HG03558 (cell line): ENCODE measurements around the gene CTCFL.

Source experiments
- ATAC-seq: cut with Tn5 transposase; IDR thresholded peaks from one replicate; pipeline ENCODE4 v1.9.1; 2021; ENCODE audit warnings: moderate number of reproducible peaks; ENCODE audit not compliant: unreplicated experiment; ENCODE audit errors: extremely low read depth

CTCFL gene

DNA sequence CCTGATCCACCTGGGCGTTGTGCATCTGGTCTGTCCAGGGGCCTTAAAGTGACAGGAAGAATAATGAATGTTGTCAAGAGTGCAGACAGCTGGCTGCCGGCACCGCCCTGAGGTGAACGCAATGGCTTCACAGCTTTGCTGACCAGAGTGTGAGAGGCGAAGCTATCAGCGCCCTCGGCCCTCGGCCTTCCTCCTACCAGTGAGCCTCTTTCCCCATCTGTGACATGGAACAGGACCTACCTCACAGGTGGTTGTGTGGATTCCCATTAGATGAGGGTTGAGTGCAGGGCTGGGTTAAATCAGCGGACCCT, 54.8 kb downstream of the CTCFL start:
- ATAC-seq: no peak

DNA sequence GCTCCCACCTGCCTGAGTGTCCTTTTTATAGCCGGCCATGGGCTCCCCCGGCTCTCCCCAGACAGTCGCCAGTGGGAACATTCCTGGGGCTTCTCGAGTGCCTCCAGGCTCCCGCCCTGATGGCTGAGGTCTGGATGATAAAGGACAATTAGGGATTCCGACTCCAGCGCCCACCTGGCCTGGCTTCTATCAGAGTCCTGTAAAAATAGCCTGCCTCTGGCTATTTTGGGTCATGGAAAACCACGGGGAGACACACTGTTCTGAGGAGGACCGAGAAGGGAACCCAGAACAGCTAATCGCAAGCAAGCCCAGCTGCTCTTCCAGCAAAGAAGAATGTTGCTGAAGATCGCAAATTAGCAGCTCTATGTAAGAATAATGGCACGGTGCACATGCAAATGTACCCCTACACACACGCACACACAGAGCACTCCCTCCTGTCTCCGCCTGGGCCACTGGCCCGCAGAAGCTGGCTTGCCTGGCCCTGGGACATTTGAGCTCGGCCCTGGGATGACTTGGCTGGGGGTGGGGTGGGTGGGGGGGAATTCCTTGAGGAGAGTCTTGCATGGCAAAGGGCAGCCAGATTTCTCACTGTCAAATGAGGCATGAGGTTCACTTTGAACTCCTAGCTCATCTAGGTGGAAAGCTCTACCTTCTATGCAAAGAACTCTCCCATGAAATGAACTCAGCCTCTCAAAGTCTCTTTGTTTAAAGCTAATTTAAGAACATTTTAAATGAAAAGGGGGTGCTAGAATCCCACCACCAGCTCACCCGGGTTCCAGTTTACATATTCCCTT, 55.3 kb downstream of the CTCFL start:
- no peak for ATAC-seq

DNA sequence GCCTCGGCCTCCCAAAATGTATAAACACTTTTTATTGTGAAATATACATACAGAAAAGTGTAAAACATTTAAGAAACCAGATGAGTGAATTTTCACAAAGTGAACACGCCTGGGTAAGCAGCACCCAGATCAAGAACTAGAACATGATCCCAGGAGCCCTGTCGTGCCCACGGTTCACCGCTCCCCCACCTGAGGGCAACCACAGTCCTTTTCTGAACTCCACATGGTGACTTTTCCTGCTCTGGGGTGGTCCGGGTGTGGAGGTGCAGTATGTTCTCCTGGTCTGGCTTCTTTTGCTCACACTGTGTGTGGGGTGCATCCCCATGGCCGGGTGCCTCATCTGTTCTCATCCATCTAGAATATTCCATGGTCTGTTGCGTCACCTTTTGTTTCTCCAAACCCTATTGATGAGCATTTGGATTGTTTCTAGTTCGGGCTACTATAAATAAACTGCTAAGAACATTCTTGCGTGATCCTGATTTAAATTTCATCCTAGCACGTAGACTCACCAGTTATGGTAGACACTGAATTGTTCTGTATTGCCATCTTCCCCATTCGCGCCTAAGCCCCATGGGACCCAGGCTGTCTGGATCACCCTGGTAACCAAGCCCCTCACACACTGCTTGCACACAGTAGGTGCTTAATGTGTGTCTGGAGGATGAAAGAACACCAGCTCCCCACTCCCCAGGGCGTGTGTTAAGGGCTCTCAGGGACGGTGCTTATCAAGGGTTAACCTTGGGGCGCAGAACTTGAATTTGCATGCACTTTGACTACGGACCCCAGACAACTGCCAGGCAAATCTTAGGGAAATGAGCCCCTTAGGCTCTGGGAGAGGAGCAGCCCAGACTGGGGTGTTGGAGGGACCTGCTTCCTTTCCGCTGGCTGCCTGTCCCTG, 56.2 kb downstream of the CTCFL start:
- no peak for ATAC-seq

DNA sequence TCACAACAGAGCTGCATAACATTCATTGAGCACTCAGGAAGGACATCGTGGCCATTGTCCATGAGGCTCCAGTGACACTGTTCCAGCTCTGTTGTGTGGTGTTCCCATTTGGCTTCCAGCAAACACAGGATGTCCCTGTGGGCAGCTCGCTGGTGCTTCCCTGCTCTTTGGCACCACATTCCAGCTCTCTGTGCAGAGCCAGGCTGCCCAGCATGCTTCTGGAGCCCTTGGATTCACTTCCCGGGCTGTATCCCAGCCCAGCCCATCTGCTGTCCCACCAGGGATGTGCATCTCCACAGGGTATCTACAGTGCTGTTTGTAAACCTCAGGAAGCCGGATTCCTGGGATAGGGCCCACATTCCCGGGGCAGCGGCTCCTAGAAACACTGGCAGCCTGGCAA, 57.2 kb downstream of the CTCFL start:
- ATAC-seq: no peak

DNA sequence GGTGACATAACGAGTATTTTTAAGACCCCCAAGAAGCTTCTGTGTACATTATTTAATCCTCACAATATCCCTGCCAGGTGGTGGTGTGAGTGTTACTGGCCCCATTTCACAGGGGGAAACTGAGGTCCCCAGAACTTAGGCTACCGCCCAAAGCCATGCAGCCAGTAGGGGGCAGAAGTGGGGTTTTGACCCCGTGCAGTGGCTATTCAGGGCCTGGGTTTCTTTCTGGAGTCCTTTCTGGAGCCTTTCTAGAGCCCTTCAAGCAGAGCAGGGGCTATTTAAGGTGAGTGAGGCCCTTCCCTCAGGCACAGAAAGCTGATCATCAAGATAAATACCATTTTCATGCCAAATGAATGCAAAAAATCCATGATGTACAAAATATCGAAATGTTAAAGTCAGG, 59.0 kb downstream of the CTCFL start:
- ATAC-seq: no peak

DNA sequence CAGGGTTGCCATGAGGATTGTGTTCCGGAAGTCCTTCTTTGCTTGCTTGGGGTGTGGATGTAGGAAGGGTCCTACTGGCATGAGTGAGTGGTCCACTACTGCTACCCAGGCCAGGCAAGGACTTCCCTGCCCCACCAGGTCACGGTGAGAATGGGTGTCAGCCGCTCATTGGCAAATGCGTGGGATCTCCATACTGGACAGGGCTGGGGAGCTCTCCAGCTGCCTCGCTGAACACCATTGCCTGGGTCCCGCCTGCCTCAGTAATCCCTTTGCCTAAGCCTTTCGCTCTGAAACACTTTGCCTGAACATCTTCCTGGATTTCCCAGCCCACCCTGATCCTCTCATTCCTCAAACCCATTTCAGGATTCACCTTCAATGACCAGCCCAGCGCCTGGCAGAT, 59.5 kb downstream of the CTCFL start:
- no peak for ATAC-seq

DNA sequence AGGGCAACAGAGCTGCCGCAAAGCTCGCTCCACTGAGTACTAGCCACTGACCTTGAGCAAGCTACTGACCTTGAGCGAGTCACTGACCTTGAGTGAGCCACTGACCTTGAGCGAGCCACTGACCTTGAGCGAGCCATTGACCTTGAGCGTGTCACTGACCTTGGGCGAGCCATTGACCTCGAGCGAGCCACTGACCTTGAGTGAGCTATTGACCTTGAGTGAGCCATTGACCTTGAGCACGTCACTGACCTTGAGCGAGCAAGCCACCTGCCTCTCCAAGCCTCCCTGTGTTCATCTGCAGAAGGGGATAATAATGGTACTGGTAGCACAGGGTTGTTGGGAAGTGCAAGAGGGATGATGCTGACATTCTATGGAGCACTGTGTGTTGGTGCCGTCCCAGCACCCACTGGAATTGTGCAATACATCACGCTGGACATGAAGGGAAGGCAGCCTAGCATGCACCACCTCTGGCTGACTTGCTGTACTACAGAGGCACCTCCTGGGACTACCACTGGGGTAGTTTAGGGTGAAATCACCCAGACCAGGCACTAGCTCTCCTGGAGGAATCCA, 60.2 kb downstream of the CTCFL start:
- no peak for ATAC-seq

DNA sequence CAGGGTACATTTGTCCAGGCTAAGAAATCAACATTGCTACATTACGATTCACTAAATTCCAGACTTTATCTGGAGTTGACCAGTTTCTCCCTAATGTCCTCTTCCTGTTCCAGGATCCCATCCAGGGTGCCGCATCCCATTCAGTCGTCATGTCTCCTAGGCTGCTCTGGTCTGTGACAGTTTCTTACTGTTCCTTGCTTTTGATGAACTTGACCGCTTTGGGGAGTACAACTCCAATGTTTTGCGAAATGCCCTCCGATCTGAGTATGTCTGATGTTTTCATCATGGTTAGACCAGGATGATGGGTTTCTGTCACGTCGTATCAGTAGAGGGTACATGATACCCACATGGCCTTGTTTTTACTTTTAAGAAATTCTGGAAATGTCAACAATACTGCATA, 62.2 kb downstream of the CTCFL start:
- ATAC-seq: no peak

DNA sequence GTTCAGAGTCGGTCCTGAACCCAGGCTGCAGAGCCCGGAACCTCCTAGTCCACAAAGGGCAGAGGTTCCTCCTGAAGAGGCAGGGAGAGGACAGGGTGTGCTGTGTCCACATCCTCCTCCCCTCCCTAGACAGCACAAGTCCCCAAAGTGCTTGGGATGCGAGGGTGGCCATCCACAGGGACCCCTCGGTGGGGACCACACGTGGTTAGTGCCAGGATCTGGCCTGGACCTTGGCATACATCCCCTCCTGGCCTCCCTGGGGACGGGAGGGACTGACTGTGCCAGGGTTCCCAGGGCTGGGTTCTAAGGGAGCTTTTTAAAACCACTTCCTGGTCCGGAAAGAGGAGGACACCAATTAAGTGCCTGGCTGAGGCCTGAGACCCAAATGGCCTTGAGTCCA, 63.2 kb downstream of the CTCFL start:
- ATAC-seq: no peak

DNA sequence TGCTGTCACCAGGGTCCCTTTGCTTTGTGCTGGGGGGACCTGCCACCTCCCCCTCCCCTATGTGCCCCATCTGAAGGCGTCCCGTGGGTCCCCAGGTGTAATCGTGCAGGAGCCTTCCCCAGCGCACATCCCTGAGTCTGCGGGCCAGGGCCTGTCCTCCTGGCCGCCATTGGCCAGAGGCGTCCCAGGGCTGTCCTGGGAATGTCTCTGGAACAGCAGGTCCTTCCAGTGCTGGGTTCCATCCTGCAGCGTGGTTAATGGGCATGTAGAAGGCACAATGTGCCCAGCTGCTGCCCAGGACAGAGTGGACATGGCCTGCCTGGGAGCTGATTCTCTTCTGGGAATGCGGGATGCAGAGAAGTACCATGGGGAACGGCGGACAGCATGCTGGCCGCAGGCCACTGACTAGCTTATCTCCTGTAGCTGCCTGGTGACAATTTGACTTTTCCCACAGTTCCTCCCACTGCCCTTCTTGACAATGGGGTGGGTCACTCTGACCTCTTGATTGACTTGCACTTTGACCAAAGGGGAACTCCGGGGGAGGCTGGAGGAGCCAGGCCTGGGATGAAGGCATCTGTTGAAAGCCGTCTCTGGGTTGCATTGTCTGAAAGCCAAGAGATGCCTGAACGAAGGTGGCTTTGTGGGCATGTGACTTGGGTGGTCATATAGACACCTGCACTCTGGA, 64.0 kb downstream of the CTCFL start:
- no peak for ATAC-seq

DNA sequence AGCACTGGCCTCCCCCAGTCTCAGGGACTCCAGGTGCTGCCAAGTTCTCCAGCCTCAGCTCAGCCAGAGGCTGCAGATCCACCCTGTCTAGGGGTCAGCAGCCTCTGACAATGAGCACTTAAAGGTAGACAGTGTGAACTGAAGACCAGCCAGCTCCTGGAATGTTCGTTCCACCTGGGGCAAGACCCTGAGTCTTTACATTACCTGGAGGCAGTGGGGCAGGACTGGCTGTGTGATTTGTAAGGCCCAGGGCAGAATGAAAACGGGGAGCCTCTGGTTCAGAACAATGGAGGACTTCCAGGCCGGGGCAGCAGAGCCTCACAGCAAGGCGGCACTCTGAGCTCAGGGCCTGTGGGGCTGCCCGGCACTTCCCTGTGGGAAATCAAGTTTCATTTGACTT, 65.0 kb downstream of the CTCFL start:
- no peak for ATAC-seq

DNA sequence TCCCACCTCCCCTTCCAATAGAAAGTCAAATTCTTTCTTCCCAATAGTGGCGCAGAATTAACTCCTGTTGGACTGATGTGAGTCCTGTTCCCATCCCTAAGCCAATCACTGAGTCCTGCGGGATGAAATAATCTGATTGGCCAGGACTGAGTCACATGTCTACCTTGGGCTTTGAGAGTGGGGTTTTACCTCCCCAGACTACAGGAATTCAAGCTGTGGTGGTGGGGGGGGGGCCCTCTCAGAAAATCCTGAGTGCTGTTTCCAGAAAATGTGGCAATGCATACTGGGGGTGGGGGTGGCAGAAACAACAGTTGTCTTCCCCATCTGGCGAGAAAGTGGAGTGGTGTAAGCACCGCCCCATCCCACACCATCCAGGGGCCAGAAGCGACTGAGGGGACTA, 65.7 kb downstream of the CTCFL start:
- ATAC-seq: no peak

DNA sequence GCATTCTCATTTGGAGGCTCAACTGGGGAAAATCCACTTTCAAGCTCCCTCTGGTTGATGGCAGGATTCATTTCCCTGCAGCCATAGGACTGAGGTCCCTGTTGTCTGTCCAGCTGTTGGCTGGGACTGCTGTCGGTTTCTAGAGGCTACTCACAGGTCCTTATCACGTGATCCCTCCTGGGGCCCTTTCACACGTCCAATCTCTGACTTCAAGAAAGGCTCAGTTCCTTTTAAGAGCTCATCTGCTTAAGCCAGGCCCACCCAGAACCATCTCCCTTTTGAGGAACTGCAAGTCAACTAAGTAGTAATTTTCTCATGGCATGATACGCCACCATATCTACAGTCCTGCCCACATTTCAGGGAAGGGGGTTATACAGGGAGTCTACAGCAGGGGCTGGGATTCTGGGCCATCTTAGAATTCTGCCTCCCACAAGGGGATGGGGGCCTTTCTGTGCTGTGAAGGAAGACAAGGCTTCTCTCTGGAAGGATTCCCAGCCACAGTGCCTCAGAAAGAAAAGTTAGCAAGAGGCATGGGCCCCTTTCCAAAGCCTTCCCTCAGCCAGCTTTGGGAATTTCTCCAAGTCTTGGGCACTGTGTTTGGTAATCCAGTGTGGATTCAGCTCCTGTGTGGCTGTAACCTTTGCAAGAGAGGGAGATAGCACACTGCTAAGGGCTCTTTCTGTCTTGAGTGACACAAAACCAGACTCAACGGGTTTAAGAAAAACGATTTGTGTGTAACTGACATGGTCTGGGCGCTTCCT, 66.4 kb downstream of the CTCFL start:
- no peak for ATAC-seq

DNA sequence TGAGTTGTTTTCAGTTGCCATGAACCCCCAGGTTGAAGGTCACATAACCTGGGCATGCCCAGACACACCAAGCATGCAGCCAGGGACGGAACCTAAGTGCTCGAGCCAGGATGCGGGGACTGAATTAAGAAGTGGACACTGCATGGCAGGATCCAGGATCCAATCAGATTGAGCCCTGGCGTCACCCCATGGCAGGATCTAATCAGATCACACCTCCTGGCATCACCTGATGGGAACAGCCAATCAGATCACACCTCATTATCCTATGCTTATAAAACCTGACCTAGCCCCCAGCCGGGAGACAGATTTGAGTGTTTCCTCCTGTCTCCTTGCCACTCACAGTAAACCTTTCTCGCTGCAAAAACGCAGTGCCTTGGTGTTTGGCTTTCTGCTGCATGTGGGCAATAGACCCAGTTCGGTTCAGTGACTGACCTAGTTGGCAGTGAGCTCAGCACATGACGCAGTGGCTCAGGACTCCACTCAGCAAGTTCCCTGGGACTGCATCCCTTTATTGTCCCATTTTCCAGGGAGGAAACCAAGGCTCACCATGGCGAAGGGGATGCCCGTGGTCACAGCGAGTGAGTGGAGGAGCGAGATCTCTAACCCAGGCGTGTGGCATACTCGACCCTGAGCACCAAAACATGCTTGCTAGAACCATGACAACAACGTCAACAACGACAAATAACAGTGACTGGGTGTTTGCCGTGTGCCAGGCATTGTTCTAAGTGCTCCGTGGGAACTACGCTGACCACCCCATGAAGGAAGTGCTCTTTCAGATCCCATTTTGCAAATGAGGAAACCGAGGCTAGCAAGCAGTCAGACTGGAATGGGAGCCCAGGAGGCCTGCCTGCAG, 67.5 kb downstream of the CTCFL start:
- ATAC-seq: no peak

DNA sequence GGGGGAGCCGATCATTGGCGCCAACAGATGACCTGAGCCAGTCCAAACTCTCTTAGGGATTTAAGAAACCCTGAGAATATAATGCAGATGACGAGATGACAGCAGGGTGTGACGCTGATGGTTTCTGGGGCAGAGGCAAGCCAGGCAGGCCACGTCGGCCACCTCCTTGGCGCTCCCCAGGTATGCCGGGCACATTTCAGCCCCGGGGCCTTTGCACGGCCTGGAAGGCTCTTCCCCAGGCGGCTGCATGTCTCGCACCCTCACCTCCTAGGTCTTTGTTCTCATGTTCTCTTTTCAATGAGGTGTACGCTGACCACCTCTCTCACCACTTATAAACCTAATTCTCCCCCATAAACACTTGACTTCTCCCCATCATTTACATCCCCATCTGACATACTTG, 68.8 kb downstream of the CTCFL start:
- ATAC-seq: no peak

DNA sequence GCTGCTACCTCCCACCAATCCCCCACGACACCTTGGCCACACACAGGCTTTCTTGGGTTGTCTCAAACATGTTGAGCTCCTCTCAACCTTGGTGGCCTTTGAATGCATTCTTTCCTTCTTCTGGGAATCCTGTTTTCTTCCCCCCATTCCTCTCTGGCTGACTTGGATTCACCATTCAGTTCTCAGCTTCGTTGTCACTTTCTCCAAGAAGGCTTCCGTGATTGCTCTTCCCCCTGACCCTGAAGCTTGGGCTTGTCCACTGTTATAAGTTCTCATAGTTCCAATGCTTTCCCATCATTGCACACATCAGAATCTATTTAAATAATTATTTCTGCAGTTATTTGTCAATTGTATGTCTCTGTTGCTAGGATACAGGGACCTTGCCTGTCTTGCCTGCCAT, 69.6 kb downstream of the CTCFL start:
- no peak for ATAC-seq

DNA sequence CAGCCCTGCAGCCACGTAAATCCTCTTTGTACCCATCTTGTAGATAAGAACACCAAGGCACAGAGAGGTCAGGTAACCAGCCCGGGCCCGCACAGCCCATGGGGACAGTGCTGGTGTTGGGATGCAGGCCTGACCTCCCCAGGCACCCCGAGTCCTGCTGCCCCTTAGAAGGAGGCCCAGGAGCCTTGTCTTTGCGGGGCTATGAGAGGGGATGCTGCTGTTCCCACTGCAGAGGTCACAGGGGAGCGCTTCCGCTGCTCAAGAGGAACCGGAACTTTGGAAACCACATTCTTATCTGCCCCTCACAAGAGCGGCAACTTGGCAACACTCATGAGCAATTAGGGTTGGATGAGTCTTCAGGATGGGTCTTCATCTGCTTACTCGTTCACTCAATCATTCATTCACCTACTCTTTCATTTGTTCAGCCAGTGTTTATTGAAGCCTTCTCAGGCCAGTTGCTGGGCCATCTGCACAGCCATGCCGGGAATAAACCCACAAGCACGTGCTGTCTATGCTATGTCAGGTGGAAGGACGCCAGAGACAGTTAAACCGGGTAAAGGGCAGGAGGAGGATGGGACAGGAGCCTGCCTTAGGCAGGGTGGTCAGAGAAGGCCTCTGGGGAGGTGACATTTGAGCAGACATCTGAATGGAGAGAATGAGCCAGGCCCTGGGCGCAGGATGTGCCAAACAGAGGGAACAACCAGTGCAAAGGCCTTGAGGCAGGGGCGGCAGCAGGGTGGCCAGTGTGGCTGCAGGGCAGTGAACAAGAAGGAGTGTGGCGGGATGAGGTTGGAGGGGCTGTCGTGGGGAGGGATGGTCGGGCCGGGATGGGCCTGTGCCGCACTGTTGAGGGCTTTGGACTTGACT, 72.9 kb downstream of the CTCFL start:
- ATAC-seq: no peak

DNA sequence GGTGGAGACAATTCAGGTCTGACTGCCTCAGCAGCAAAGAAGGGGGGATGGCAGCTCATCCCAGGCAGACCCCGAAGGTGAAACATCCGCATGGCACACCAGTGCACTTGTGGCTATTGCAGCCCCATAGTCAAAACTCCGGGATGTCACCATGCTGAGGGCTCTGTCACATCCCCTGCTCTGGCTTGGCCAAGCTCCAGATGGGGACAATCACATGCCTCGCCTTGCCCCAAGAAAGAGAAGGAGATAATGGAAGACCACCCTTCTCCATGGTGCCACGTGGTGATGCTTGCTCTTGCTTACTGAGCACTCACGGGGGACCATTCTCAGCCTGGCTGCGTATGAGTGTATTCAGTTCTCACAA, 73.5 kb downstream of the CTCFL start:
- ATAC-seq: no peak
